ENCODE measurements around the gene PIP4K2A.
"Not testable (repeated sequence)": the region's sequence is repeated elsewhere in the genome, so short reads cannot be mapped to it uniquely, and the experiment has no call there.

PIP4K2A gene

DNA sequence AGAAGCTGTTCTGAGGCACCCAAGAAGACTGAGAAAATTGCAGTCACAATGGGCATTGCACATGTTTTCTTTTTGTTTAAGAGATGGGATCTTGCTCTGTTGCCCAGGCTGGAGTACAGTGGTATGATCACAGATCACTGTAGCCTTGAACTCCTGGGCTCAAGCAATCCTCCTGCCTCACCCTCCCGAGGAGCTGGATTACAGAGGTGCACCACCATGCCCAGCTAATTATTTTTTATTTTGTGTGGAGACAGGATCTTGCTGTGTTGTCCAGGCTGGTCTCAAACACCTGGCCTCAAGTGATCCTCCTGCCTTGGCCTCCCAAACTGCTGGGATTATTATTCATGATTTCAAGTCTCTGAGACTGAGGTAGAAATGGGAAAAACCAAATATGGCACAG, 168.7 kb downstream of the PIP4K2A start:
- no peak for DNase-seq

DNA sequence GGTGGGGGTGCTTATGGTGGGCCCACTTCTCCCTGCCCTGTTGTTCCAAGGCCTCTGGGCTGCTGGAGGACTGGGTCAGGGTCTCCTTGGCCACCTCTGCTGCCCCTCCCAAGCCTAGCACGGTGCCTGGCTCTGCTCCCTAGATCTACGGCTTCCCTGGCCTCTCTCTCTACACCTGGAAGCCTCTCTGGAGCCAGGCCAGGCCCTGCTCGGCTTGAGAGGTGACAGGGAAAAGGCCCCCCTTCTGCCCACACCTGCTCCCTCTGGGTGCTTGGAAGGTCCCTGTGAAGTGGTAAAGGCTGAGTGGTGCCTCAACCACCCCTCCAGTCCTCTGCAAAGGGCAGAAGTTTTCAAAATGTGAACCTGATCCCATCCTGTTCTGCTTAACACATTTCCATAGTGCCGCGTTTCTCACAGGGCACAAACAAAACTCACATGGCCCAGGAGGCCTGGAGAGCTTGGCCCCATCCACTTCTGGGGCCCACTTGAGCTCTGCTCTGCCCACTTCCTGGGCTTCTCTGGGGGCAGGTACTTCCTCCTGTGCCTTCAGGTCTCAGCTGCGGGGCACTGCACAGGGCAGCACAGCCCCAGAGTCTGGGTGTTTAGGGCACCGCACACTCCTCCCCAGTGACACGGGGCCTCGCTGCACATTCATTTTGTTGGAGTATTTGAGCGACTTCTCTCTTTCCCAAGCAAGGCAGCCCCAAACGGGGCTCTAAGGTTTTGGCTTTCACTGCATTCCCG, 169.9 kb downstream of the PIP4K2A start:
- no peak for DNase-seq

DNA sequence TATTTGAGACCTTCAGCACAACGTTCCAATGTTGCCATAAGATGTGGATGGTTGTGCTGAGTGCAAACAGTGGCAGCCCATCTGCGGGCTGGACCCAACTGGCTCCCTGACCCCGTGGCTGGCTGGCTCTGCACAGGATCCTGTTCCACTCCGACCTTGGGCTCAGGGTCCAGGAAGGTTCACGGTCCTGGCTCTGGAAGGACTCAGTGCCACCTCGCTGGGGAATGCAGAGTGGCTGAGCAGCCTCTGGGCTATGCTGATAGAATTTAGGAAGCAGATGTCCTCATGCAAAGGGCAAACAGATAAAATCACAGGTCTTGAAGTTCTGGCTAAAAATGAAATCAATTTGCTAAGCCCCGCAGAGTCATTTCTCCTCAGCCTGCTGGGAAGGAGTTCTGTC, 171.6 kb downstream of the PIP4K2A start:
- DNase-seq: no peak

DNA sequence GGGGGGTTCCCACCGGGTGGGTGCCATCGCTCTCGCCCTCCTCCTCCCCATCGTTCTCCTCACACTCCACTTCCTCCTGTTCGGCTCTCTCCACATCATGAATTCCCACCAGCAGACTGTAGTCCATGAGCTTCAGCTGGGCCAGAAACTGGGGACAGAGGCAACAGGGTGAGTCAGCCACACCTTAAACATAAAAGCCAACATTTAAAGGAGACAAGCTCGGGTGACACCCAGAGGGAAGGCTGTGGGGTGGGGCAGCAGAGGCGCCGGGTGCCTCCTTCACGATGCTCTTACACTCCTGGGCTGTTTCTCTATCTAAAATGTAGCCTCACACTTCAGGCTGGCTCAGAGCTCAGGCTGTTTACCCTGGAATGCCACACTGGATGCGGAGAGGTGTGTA, 172.5 kb downstream of the PIP4K2A start:
- no peak for DNase-seq

DNA sequence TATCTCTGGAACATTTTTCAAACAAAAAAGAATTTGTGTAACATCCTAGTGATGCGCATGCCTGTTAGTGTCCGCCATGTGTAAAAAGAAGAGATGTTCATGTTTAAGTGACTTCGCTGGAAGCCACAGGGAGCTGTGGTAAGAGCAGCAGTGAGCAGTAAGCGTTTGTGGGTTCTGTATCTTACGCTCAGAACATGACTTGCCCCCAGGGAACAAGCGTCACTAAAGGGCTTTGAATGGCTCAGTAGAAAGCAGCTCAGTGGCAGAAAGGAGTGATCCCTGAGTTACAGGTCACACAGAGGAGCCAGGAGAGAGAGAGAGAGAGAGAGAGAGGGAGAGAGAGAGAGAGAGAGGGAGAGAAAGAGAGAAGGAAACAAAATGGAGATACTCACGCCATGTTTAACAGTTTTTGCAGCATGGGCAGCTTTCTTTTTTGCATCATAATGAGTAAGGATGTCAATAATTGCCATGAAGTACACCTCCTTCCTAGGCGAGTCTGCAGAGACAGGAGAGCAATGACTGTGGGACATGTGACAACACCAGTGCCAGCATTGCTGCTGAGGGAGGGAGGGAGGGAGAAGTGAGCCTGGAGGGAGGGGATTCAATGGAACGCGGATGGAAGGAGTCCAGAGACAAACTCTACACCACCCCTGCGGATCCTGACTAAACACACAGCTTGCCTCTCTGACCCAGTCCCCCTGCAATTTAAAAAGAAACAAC, 174.6 kb downstream of the PIP4K2A start:
- no peak for DNase-seq

DNA sequence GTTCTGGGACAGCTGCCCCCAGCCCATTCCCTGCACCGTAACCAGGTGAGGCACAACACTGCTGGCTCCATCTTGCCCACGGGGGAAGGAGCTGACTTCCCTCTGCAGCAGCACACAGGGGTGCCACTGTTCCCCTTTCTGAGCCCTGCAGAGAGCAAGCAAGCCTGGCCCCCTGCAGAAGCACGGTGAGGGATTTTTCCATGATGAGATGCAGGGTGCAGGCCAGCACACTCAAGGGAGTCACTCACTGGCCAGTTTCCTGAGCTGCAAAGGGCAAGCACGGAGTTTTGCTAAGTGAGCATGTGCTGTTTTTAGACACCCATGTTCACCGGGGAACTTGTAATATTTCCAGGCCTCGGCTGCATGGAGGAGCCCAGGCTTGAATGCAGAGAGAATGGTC, 176.6 kb downstream of the PIP4K2A start:
- DNase-seq: no peak

DNA sequence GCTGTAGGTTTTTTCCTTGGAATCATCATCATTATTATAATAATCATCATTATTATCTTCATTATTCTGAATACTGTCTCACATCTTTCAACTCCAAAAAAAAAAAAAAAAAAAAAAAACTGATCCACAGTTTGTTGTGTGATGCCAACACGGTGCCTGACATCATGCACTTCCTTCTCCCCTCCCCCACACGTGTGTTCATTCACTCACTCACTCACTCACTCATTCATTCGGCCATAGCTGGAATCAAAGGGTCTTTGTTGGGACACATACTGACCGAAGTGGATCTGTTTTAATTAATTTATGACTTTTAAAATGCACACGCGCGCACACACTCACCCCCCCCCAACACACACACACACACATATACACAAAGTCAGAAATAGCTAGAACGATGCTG, 177.8 kb downstream of the PIP4K2A start:
- DNase-seq: no peak

DNA sequence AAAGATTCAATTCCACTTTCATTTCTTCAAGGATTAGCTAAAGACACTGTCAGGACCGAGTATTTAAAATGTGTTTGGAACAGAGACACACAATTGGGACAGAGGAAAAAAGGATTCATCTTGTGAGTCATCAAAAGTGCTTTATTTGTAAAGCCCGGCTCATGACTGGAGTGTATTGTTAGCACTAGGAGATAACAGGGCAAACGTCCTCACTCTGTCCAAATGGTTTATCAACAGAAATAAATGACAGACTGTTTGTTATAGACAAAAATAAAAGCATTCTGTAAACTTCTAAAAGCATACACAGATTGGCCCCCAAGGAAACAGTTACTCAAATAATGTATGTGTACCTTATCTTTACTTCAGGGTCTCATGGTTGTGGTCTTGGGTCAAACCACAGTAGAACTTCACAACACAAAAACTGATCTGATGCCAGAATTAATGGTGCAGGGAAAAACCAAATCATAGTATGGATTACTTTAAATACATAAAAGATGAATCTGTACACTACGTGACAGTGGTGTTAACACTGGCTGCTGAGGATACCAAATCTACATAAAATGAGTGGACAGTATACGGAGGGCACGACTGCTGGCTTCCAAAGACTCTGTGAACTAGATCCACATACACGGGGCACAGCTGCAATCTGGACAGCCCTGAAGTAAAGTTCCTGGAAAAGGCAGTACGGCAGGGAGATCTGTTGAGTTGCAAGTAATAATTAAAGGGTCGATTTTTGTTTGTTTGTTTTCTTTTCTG, 179.4 kb downstream of the PIP4K2A start:
- no peak for DNase-seq

DNA sequence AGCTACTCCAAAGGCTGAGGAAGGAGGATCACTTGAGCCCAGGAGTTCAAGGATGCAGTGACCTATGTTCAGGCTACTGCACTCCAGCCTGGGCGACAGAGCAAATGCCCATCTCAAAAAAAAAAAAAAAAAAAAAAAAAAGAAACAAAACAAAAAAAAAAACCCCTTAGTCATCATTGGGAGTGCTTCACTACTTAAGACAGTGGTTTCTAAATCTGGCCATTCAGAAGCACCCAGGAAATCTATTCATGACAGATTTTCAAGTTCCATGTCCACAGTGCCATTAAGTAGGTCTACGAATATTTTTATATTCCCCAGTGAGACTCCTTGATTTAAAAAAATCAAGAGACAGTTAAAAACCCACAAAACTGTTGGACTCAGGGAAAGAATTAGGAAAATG, 182.9 kb downstream of the PIP4K2A start:
- DNase-seq: no peak

DNA sequence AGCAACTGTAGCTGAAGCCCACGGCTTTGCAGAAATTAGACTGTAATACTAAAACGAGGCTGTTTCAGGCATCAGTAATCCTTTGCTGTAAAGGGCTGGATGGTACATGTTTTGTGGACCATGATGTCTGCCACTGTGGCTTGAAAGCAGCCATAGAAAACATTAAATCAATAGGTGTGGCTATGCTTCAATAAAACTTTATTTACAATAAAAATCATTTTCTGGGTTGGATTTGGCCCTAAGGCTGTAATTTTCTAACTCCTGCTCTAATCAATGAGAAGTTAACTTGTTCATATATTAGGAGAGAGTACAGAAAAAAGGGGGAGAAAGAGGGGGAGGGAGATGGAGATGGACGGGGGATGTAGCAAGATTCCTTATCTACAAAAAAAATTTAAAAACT, 183.4 kb downstream of the PIP4K2A start:
- no peak for DNase-seq

DNA sequence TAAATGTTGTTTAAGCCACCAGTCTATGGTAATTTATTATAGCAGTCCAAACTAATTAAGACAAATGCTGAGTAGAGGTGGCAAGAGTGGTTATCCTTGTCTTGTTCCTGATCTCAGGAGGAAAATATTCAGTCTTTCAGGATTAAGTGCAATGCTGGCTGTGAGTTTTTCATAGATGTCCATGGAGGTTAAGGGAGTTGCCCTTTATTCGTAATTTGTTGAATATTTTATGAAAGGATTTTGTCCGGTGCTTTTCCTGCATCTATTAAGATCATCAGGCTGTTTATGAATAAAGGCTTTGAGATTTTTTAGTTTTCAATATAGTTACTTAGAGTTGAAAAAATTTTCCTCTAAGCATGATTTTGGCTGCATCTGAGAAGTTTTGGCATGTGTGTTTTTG, 186.9 kb downstream of the PIP4K2A start:
- no peak for DNase-seq

DNA sequence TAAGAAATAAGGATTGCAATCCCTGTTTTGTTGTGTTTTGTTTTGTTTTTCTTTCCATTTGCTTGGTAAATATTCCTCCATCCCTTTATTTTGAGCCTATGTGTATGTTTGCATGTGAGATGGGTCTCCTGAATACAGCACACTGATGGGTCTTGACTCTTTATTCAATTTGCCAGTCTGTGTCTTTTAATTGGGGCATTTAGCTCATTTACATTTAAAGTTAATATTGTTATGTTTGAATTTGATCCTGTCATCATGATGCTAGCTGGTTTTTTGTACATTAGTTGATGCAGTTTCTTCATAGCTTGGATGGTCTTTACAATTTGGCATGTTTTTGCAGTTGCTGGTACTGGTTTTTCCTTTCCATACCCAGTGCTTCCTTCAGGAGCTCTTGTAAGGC, 190.0 kb downstream of the PIP4K2A start:
- DNase-seq: not testable (repeated sequence)

DNA sequence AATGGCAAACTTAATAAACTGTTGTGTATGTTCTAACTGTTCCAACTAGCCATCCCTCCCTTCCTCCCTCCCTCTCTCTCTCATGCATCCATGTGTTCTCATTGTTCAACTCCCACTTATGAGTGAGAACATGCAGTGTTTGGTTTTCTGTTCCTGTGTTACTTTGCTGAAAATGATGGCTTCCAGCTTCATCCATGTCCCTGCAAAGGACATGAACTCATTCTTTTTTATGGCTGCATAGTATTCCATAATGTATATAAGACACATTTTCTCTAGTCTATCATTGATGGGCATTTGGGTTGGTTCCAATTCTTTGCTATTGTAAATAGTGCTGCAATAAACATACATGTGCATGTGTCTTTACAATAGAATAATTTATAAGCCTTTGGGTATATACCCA, 193.7 kb downstream of the PIP4K2A start:
- not testable (repeated sequence) for DNase-seq

DNA sequence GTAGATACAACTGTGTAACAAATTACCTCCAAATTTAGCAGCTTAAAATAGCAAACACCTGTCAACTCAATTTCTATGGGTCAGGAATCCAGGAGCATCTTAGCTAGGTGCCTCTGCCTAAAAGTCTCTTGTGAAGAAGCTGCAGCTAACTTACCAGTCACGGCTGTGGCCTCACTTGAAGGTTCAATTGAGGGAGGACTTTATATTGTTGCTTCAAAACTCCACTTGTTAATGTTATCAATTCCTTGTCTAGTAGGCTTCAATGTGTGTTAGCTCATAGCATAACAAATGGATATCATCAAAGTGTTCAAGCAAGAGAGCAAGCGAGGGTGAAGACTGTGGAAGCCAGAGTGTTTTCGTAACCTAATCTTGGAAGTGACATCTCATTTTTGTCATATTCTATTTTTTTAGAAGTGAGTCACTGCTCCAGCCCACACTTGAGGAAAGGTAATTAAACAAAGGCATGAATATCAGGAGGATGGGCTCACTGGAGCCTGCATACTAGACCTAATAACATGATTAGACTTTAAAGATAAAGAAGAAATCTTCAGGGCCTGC, 196.1 kb downstream of the PIP4K2A start:
- no peak for DNase-seq

DNA sequence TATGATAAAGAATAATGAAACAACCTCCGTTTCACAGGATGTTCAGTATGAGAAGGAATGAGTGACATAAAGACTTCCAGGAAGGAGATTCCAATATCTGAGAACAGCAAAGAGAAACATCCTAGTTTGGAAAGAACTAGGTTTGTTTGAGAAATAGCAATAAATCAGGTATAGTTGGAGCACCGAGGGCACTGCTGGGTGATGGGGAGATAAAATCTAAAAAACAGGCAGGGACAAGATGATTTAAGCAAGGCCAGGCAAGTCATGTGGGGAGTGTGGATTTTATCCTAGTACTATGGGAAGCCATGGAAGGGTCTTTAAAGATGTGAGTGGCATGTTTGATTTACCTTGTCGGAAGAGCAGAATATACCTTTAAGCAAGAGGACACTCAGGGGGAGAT, 199.4 kb downstream of the PIP4K2A start:
- DNase-seq: no peak

DNA sequence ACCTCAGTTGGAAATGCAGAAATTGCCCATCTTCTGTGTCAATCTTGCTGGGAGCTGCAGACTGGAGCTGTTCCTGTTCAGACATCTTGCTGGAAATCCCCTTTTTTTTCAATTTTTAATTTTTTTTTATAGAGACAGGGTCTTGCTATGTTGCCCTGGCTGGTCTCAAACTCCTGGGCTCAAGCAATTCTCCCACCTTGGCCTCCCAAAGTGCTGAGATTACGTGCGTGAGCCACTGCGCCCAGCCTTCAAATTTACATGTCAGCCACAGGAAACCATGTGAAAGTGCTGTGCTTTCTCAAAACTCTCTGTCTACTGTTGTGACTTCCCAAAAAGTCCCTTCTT, 200.0 kb downstream of the PIP4K2A start:
- DNase-seq: not testable (repeated sequence)

DNA sequence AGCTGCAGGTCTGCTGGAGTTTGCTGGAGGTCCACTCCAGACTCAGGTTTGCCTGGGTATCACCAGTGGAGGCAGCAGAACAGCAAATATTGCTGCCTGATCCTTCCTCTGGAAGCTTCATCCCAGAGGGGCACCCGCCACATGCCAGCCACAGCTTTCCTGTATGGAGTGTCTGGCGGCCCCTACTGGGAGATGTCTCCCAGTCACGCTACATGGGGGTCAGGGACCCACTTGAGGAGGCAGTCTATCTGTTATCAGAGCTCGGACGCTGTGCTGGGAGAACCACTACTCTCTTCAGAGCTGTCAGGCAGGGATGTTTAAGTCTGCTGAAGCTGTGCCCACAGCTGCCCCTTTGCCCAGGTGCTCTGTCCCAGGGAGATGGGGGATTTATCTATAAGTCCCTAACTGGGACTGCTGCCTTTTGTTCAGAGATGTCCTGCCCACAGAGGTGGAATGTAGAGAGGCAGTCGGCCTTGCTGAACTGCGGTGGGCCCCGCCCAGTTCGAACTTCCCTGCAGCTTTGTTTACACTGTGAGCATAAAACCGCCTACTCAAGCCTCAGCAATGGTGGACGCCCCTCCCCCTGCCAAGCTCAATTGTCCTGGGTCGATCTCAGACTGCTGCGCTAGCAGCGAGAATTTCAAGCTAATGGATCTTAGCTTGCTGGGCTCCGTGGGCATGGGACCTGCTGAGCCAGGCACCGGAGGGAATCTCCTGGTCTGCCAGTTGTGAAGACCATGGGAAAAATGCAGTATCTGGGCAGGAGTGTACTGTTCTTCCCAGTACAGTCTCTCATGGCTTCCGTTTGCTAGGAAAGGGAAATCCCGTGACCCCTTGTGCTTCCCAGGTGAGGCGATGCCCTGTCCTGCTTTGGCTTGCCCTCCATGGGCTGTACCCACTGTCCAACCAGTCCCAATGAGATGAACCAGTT, 200.6 kb downstream of the PIP4K2A start:
- DNase-seq: peak; percentile 42

DNA sequence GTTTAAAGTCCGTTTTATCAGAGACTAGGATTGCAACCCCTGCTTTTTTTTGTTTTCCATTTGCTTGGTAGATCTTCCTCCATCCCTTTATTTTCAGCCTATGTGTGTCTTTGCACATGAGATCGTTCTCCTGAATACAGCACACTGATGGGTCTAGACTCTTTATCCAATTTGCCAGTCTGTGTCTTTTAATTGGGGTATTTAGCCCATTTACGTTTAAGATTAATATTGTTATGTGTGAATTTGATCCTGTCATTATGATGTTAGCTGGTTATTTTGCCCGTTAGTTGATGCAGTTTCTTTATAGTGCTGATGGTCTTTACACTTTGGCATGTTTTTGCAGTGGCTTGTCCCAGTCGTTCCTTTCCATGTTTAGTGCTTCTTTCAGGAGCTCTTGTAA, 202.4 kb downstream of the PIP4K2A start:
- DNase-seq: not testable (repeated sequence)

DNA sequence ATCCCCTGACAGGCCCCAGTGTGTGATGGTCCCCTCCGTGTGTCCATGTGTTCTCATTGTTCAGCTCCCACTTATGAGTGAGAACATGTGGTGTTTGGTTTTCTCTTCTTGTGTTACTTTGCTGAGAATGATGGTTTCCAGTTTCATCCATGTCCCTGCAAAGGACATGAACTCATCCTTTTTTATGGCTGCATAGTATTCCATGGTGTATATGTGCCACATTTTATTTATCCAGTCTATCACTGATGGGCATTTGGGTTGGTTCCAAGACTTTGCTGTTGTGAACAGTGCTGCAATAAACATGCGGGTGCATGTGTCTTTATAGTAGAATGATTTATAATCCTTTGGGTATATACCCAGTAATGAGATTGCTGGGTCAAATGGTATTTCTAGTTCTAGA, 206.2 kb downstream of the PIP4K2A start:
- DNase-seq: not testable (repeated sequence)

DNA sequence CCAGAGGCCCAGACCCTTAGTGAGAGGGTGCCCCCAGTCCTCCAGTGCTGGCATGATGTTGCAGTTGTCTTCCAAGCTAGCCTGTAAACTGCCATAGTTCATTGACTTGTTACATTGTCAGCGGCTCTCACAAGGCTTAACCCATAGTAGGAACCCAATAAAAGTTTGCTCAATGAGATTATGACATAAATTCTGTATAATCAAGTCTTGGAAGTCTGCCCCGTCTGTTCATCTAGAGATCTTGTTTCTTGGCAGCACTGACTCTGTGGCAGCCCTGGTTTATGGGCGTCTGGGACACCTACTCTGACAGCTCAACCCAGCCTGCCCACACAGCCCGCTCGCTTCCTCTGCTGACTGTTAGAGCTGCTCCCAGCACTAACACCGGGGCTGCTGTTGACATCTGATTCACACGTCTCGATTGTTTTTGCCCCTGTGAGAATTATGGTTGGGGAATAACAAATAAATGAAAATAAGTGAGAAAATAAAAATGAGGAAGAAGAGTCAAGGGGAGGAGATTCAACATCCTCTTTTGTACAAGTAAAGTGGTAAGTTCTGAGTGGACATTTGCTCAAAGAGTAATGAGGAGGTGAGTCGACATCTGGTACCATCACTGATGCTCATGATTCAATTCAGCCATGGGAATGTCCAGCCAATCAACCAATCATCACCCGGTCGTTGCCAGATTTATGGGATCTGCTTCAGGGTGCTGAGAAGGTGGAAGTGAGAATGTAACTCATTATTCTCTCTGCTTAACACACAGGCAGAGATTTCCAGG, 208.3 kb downstream of the PIP4K2A start:
- DNase-seq: no peak

DNA sequence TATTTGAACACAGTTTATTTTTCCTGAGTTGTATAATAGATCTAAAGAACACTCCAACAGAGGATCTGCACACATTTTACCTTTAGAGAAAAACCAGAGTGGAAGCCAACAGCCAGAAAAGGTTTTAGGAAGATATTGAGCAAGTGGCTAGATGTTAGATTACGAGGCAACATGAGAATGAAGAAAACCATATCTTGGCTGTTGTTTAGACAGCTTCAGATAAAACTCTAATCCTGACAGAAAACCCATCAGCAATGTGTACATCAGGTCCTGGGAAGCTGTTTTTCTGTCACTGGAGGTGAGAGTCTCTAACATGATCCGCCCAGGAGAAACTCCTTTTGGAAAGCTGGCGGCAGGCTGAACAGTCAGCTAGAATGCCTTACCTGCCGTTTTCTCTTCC, 209.6 kb downstream of the PIP4K2A start:
- no peak for DNase-seq
